ENCODE results near the gene RPL3. TPM values are rescaled to one million over a fixed set of nuclear protein-coding genes. Genes with fewer than 3 reads are reported as not detected.

The RPL3 gene
- 1,908 TPM for total RNA-seq
- 4,002 TPM for polyA plus RNA-seq

GRCh38 chr22:39319284-39320022 lies at the start of gene RPL3:
RPL3 (minus strand) TSS chr22:39319623; CDS start chr22:39319597, 26 bp downstream.
- peaks cover 6% of the 10 kb centered on the region for H3K36me3 ChIP-seq (ENCODE audit: insufficient read depth)
- H3K4me1 ChIP-seq (ENCODE audit: insufficient read depth), result no peaks in the 10 kb centered on the region
- peak; percentile 99 for DNase-seq (ENCODE audit: extremely low spot score)
- H3K4me3 ChIP-seq (ENCODE audit: low read depth, low read length), result peak within 1 kb of the TSS; percentile 49
- WGBS, result under 1% methylated on average over 65 of the region's 65 CpGs
- H3K27ac ChIP-seq (ENCODE audit: low read depth), result peak within 1 kb of the TSS; percentile 70

- Histone ChIP-seq H3K27ac (ENCODE audit: low read depth) (no peak overlapping the region), H3K4me1 (ENCODE audit: insufficient read depth) (no peaks in the 10 kb centered on the region), H3K4me3 (ENCODE audit: low read depth, low read length) (no peak overlapping the region), H3K36me3 (ENCODE audit: insufficient read depth) (no peaks in the 10 kb centered on the region)
- no peak for DNase-seq (ENCODE audit: extremely low spot score)
- 88% methylated on average over 6 of the region's 6 CpGs for WGBS
Measured at GRCh38 chr22:39369186-39369585, 49.8 kb upstream of the RPL3 start.

- no peak for DNase-seq (ENCODE audit: extremely low spot score)
- no peaks in the 10 kb centered on the region for H3K4me1 ChIP-seq (ENCODE audit: insufficient read depth)
- WGBS, result 76% methylated on average over 9 of the region's 9 CpGs
- no peak overlapping the region for H3K4me3 ChIP-seq (ENCODE audit: low read depth, low read length)
- H3K27ac ChIP-seq (ENCODE audit: low read depth), result no peak overlapping the region
- no peaks in the 10 kb centered on the region for H3K36me3 ChIP-seq (ENCODE audit: insufficient read depth)
Measured at GRCh38 chr22:39368461-39368911, 49.1 kb upstream of the RPL3 start.

GRCh38 chr22:39367035-39367434 lies 47.6 kb upstream of the RPL3 start:
- Histone ChIP-seq H3K36me3 (ENCODE audit: insufficient read depth) (no peaks in the 10 kb centered on the region), H3K27ac (ENCODE audit: low read depth) (no peak overlapping the region), H3K4me1 (ENCODE audit: insufficient read depth) (peaks cover 2% of the 10 kb centered on the region), H3K4me3 (ENCODE audit: low read depth, low read length) (no peak overlapping the region)
- 81% methylated on average over 9 of the region's 9 CpGs for WGBS
- no peak for DNase-seq (ENCODE audit: extremely low spot score)

- Histone ChIP-seq H3K4me3 (ENCODE audit: low read depth, low read length) (no peak overlapping the region), H3K36me3 (ENCODE audit: insufficient read depth) (no peaks in the 10 kb centered on the region), H3K4me1 (ENCODE audit: insufficient read depth) (peaks cover 3% of the 10 kb centered on the region), H3K27ac (ENCODE audit: low read depth) (no peak overlapping the region)
- no peak for DNase-seq (ENCODE audit: extremely low spot score)
- WGBS, result 90% methylated on average over 3 of the region's 3 CpGs
Measured at GRCh38 chr22:39365492-39365780, 46.0 kb upstream of the RPL3 start.

GRCh38 chr22:39364714-39365491 lies 45.5 kb upstream of the RPL3 start:
- WGBS, result 54% methylated on average over 11 of the region's 11 CpGs
- no peak for DNase-seq (ENCODE audit: extremely low spot score)

GRCh38 chr22:39363751-39364515 lies 44.5 kb upstream of the RPL3 start:
- H3K36me3 ChIP-seq (ENCODE audit: insufficient read depth), result no peaks in the 10 kb centered on the region
- no peak overlapping the region for H3K27ac ChIP-seq (ENCODE audit: low read depth)
- H3K4me1 ChIP-seq (ENCODE audit: insufficient read depth), result peaks cover 3% of the 10 kb centered on the region

More at GRCh38 chr22:39364714-39365491, 45.5 kb upstream of the RPL3 start:
- Histone ChIP-seq H3K36me3 (ENCODE audit: insufficient read depth) (no peaks in the 10 kb centered on the region), H3K4me3 (ENCODE audit: low read depth, low read length) (no peak overlapping the region), H3K27ac (ENCODE audit: low read depth) (no peak overlapping the region), H3K4me1 (ENCODE audit: insufficient read depth) (peaks cover 3% of the 10 kb centered on the region)

GRCh38 chr22:39362932-39363331 lies 43.5 kb upstream of the RPL3 start:
- no peak overlapping the region for H3K4me3 ChIP-seq (ENCODE audit: low read depth, low read length)
- WGBS, result 84% methylated on average over 4 of the region's 4 CpGs
- no peak overlapping the region for H3K27ac ChIP-seq (ENCODE audit: low read depth)
- H3K4me1 ChIP-seq (ENCODE audit: insufficient read depth), result peaks cover 3% of the 10 kb centered on the region
- DNase-seq (ENCODE audit: extremely low spot score), result no peak
- no peaks in the 10 kb centered on the region for H3K36me3 ChIP-seq (ENCODE audit: insufficient read depth)

More at GRCh38 chr22:39363751-39364515, 44.5 kb upstream of the RPL3 start:
- H3K4me3 ChIP-seq (ENCODE audit: low read depth, low read length), result no peak overlapping the region
- 36% methylated on average over 19 of the region's 19 CpGs for WGBS
- DNase-seq (ENCODE audit: extremely low spot score), result no peak

GRCh38 chr22:39362271-39362670 lies 42.8 kb upstream of the RPL3 start:
- no peak overlapping the region for H3K27ac ChIP-seq (ENCODE audit: low read depth)
- no peak for DNase-seq (ENCODE audit: extremely low spot score)
- H3K4me1 ChIP-seq (ENCODE audit: insufficient read depth), result peaks cover 3% of the 10 kb centered on the region
- H3K4me3 ChIP-seq (ENCODE audit: low read depth, low read length), result no peak overlapping the region
- 41% methylated on average over 11 of the region's 11 CpGs for WGBS
- no peaks in the 10 kb centered on the region for H3K36me3 ChIP-seq (ENCODE audit: insufficient read depth)

- no peak overlapping the region for H3K27ac ChIP-seq (ENCODE audit: low read depth)
- WGBS, result 89% methylated on average over 7 of the region's 7 CpGs
Measured at GRCh38 chr22:39361496-39361895, 42.1 kb upstream of the RPL3 start.

GRCh38 chr22:39360674-39361413 lies 41.4 kb upstream of the RPL3 start:
- no peaks in the 10 kb centered on the region for H3K36me3 ChIP-seq (ENCODE audit: insufficient read depth)
- peaks cover 3% of the 10 kb centered on the region for H3K4me1 ChIP-seq (ENCODE audit: insufficient read depth)
- H3K4me3 ChIP-seq (ENCODE audit: low read depth, low read length), result no peak overlapping the region
- H3K27ac ChIP-seq (ENCODE audit: low read depth), result peak overlapping the region; percentile 54
- no peak for DNase-seq (ENCODE audit: extremely low spot score)
- 78% methylated on average over 14 of the region's 14 CpGs for WGBS

More at GRCh38 chr22:39361496-39361895, 42.1 kb upstream of the RPL3 start:
- DNase-seq (ENCODE audit: extremely low spot score), result no peak
- H3K36me3 ChIP-seq (ENCODE audit: insufficient read depth), result no peaks in the 10 kb centered on the region
- H3K4me1 ChIP-seq (ENCODE audit: insufficient read depth), result peaks cover 3% of the 10 kb centered on the region
- no peak overlapping the region for H3K4me3 ChIP-seq (ENCODE audit: low read depth, low read length)

GRCh38 chr22:39360242-39360641 lies 40.8 kb upstream of the RPL3 start:
- Histone ChIP-seq H3K4me3 (ENCODE audit: low read depth, low read length) (no peak overlapping the region), H3K27ac (ENCODE audit: low read depth) (no peak overlapping the region), H3K36me3 (ENCODE audit: insufficient read depth) (no peaks in the 10 kb centered on the region), H3K4me1 (ENCODE audit: insufficient read depth) (peaks cover 3% of the 10 kb centered on the region)
- 86% methylated on average over 18 of the region's 18 CpGs for WGBS
- DNase-seq (ENCODE audit: extremely low spot score), result no peak

- peaks cover 3% of the 10 kb centered on the region for H3K4me1 ChIP-seq (ENCODE audit: insufficient read depth)
- no peak for DNase-seq (ENCODE audit: extremely low spot score)
- no peak overlapping the region for H3K4me3 ChIP-seq (ENCODE audit: low read depth, low read length)
- H3K36me3 ChIP-seq (ENCODE audit: insufficient read depth), result no peaks in the 10 kb centered on the region
- 87% methylated on average over 9 of the region's 9 CpGs for WGBS
- H3K27ac ChIP-seq (ENCODE audit: low read depth), result no peak overlapping the region
Measured at GRCh38 chr22:39359659-39360195, 40.3 kb upstream of the RPL3 start.

All from urinary bladder (tissue), 4 donors.